ENCODE data around the gene PRICKLE4.

DNA sequence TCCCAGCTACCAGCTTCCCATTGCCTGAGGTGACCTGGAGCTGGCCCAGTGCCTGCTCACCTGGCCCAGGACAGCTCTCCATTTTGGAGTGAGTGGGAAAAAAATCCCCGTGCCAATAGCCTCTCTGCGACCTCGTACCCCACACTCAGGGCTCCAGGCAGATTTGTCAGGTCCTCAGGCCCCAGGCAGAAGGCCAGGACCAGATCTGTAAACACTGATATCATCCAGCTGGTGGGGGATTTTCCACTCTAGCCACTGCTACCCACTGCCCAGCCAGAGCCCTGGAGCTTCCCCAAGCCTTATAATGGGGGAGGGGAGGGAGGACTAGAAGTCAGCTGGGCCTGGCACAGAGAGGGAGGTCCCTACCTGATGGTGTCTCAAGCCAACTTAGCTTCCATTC, 32.0 kb upstream of the PRICKLE4 start:
- TF ChIP-seq, protein P1, sequence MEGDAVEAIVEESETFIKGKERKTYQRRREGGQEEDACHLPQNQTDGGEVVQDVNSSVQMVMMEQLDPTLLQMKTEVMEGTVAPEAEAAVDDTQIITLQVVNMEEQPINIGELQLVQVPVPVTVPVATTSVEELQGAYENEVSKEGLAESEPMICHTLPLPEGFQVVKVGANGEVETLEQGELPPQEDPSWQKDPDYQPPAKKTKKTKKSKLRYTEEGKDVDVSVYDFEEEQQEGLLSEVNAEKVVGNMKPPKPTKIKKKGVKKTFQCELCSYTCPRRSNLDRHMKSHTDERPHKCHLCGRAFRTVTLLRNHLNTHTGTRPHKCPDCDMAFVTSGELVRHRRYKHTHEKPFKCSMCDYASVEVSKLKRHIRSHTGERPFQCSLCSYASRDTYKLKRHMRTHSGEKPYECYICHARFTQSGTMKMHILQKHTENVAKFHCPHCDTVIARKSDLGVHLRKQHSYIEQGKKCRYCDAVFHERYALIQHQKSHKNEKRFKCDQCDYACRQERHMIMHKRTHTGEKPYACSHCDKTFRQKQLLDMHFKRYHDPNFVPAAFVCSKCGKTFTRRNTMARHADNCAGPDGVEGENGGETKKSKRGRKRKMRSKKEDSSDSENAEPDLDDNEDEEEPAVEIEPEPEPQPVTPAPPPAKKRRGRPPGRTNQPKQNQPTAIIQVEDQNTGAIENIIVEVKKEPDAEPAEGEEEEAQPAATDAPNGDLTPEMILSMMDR (conservative IDR thresholded peaks at IDR 0.05; ENCODE audit: low read length): no peak
- TF ChIP-seq EZH2phosphoT487 (IDR thresholded peaks at IDR 0.05; ENCODE audit: borderline replicate concordance, low read depth, low read length): no peak

Measured in OCI-LY7 (cell line).